T-helper 2 cell treated with Interferon-gamma antibody and Interleukin-4, amounts not matched to agents 5 μg/mL and 100 μg/mL, for 36 hours (primary cell): ENCODE measurements around the gene GZMM.
A peak's percentile ranks its signal among the peaks of the same experiment; 100 is the strongest.

ENCODE experiments used
- DNase-seq: peaks from one replicate; pipeline ENCODE4 v3.0.0; 2021; ENCODE audit warnings: low spot score
- H3K27ac Mint-ChIP-seq: one replicate; pipeline ENCODE4 v1.8.0; 2021; ENCODE audit warnings: mild to moderate bottlenecking, mixed read lengths
- H3K27me3 Mint-ChIP-seq: one replicate; pipeline ENCODE4 v1.8.0; 2021; ENCODE audit warnings: low read depth, mixed read lengths
- H3K36me3 Mint-ChIP-seq: one replicate; pipeline ENCODE4 v1.8.0; 2021; ENCODE audit warnings: low read depth, mixed read lengths
- H3K4me1 Mint-ChIP-seq: one replicate; pipeline ENCODE4 v1.8.0; 2021; ENCODE audit warnings: low read depth, mixed read lengths
- H3K4me3 Mint-ChIP-seq: one replicate; pipeline ENCODE4 v1.8.0; 2022; ENCODE audit warnings: mild to moderate bottlenecking, moderate library complexity, mixed read lengths
- H3K9me3 Mint-ChIP-seq: one replicate; pipeline ENCODE4 v1.8.0; 2021; ENCODE audit warnings: mixed read lengths

The GZMM gene

GRCh38 chr19:519449-519865, 24.4 kb upstream of the GZMM start:
- H3K4me1 Mint-ChIP-seq = peaks cover 4% of the 10 kb centered on the region
- H3K9me3 Mint-ChIP-seq = no peaks in the 10 kb centered on the region
- H3K27ac Mint-ChIP-seq = no peak overlapping the region

GRCh38 chr19:522726-523125, 21.1 kb upstream of the GZMM start:
- Mint-ChIP-seq H3K9me3 (no peaks in the 10 kb centered on the region), H3K27me3 (peaks cover 6% of the 10 kb centered on the region), H3K4me1 (peaks cover 1% of the 10 kb centered on the region), H3K4me3 (no peak overlapping the region), H3K36me3 (peaks cover 3% of the 10 kb centered on the region), H3K27ac (no peak overlapping the region)
- DNase-seq = no peak

More at GRCh38 chr19:519449-519865, 24.4 kb upstream of the GZMM start:
- no peak overlapping the region for H3K4me3 Mint-ChIP-seq
- peaks cover 3% of the 10 kb centered on the region for H3K36me3 Mint-ChIP-seq
- no peak for DNase-seq
- no peaks in the 10 kb centered on the region for H3K27me3 Mint-ChIP-seq

GRCh38 chr19:524062-524674, 19.7 kb upstream of the GZMM start:
- Mint-ChIP-seq H3K27ac (no peak overlapping the region), H3K36me3 (peaks cover 3% of the 10 kb centered on the region), H3K9me3 (no peaks in the 10 kb centered on the region), H3K4me3 (no peak overlapping the region), H3K4me1 (peaks cover 1% of the 10 kb centered on the region), H3K27me3 (peaks cover 6% of the 10 kb centered on the region)
- DNase-seq = no peak

- Mint-ChIP-seq H3K36me3 (peaks cover 3% of the 10 kb centered on the region), H3K4me1 (peaks cover 1% of the 10 kb centered on the region), H3K9me3 (no peaks in the 10 kb centered on the region), H3K27me3 (peaks cover 6% of the 10 kb centered on the region), H3K4me3 (no peak overlapping the region), H3K27ac (no peak overlapping the region)
- no peak for DNase-seq
These were observed 18.8 kb upstream of the GZMM start for GRCh38 chr19:525029-525428.

- Mint-ChIP-seq H3K9me3 (no peaks in the 10 kb centered on the region), H3K4me3 (no peak overlapping the region), H3K27ac (no peak overlapping the region), H3K36me3 (peaks cover under 1% of the 10 kb centered on the region), H3K4me1 (peaks cover 3% of the 10 kb centered on the region), H3K27me3 (peaks cover 6% of the 10 kb centered on the region)
- no peak for DNase-seq
These were observed 17.9 kb upstream of the GZMM start for GRCh38 chr19:525857-526419.

GRCh38 chr19:530134-531008, 13.5 kb upstream of the GZMM start:
- DNase-seq = no peak
- H3K27ac Mint-ChIP-seq = peak overlapping the region; percentile 84
- no peaks in the 10 kb centered on the region for H3K36me3 Mint-ChIP-seq
- H3K9me3 Mint-ChIP-seq = no peaks in the 10 kb centered on the region
- H3K4me1 Mint-ChIP-seq = peaks cover 5% of the 10 kb centered on the region
- peak overlapping the region; percentile 81 for H3K4me3 Mint-ChIP-seq
- peaks cover 5% of the 10 kb centered on the region for H3K27me3 Mint-ChIP-seq

GRCh38 chr19:531009-531752, 12.7 kb upstream of the GZMM start:
- no peaks in the 10 kb centered on the region for H3K36me3 Mint-ChIP-seq
- peak; percentile 93 for DNase-seq
- peaks cover 3% of the 10 kb centered on the region for H3K27me3 Mint-ChIP-seq
- H3K27ac Mint-ChIP-seq = peak overlapping the region; percentile 84
- peaks cover 5% of the 10 kb centered on the region for H3K4me1 Mint-ChIP-seq
- no peaks in the 10 kb centered on the region for H3K9me3 Mint-ChIP-seq
- peak overlapping the region; percentile 81 for H3K4me3 Mint-ChIP-seq

- Mint-ChIP-seq H3K9me3 (no peaks in the 10 kb centered on the region), H3K36me3 (no peaks in the 10 kb centered on the region), H3K4me3 (peak within 1 kb of the TSS; percentile 81), H3K27ac (peak within 1 kb of the TSS; percentile 84), H3K4me1 (peaks cover 3% of the 10 kb centered on the region), H3K27me3 (no peaks in the 10 kb centered on the region)
- DNase-seq = no peak
These were observed 11.9 kb upstream of the GZMM start, which contains the start of gene CDC34 for GRCh38 chr19:531753-532560. Gene CDC34 (plus strand): TSS chr19:531760. CDS start chr19:531932, 172 bp downstream.

GRCh38 chr19:532561-533363, 11.1 kb upstream of the GZMM start:
- Mint-ChIP-seq H3K9me3 (no peaks in the 10 kb centered on the region), H3K36me3 (no peaks in the 10 kb centered on the region), H3K27ac (peak overlapping the region; percentile 79), H3K4me3 (peak overlapping the region; percentile 79), H3K27me3 (no peaks in the 10 kb centered on the region), H3K4me1 (peaks cover 3% of the 10 kb centered on the region)
- peak; percentile 34 for DNase-seq

- H3K9me3 Mint-ChIP-seq = no peaks in the 10 kb centered on the region
- peaks cover 3% of the 10 kb centered on the region for H3K4me1 Mint-ChIP-seq
- H3K27me3 Mint-ChIP-seq = no peaks in the 10 kb centered on the region
- DNase-seq = no peak
- H3K27ac Mint-ChIP-seq = no peak overlapping the region
- H3K36me3 Mint-ChIP-seq = peaks cover 6% of the 10 kb centered on the region
- H3K4me3 Mint-ChIP-seq = peak overlapping the region; percentile 79
These were observed 10.3 kb upstream of the GZMM start for GRCh38 chr19:533364-534058.

GRCh38 chr19:534088-534487, 9.8 kb upstream of the GZMM start:
- Mint-ChIP-seq H3K9me3 (no peaks in the 10 kb centered on the region), H3K4me1 (peaks cover 3% of the 10 kb centered on the region), H3K27me3 (no peaks in the 10 kb centered on the region), H3K4me3 (peak overlapping the region; percentile 79), H3K36me3 (peaks cover 6% of the 10 kb centered on the region), H3K27ac (no peak overlapping the region)
- DNase-seq = no peak
